Measurements from ENCODE around the gene RIBC2. TPM values are rescaled to one million over a fixed set of nuclear protein-coding genes. Genes with fewer than 3 reads are reported as not detected.

The RIBC2 gene
- polyA plus RNA-seq, 1 donor = 4.7 TPM

DNA sequence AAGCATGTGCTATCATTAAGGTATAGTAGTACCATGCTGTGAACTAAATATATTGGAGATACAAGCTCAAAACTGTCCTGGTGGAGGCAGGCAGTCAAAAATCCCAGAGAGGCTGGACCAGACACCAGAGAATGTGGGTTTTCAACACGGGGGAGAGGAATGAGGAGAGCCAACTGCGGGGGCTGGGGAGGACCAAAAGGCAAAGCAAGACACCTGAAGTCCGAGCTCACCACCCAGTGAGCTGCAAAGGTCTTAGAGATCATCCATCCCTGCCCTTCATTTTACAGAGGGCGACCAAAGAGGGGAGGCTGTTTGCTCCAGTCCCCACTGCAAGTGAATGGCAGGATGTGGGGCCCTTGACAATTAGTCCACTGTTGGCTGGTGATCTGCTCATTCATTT is 10.0 kb downstream of the RIBC2 start:
- no peak for DNase-seq
- H3K27ac ChIP-seq (ENCODE audit: low read length) = no peak overlapping the region
- no peaks in the 10 kb centered on the region for H3K27me3 ChIP-seq (ENCODE audit: control insufficient read depth, insufficient read depth, low read length)
- H3K4me3 ChIP-seq (ENCODE audit: low read length) = no peak overlapping the region
- peaks cover 4% of the 10 kb centered on the region for H3K9me3 ChIP-seq (ENCODE audit: control insufficient read depth, low read depth, low read length)
- no CpG with 5 or more reads among the region's 4 CpGs for WGBS (ENCODE audit: insufficient coverage, low lambda C conversion rate)
- no peaks in the 10 kb centered on the region for H3K36me3 ChIP-seq (ENCODE audit: control insufficient read depth, insufficient read depth, low read length)
- H3K4me1 ChIP-seq (ENCODE audit: control insufficient read depth, insufficient read depth, low read length) = no peaks in the 10 kb centered on the region

DNA sequence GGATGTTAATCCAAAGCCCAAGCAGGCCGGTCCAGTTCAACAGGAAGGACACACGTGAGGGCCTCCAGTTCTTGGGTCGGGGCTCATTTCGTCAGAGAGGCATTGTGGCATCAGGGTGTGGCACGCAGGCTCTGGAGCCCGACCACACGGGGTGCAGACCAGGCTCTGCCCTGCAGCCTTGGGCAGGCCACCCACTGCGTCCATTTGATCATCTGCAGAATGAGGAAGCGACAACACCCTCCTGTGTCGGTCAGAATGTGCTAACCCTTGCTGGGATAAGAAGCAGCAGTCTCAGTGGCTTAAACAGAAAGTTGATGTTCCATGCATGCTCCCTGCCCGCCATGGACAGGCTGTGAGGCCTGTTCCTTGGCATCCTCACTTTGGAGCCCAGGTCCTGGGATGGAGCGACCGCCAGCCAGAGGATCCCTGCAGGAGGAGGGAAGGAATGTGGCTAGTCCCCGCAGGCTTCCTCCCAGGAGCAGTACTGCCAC is 10.8 kb downstream of the RIBC2 start:
- Histone ChIP-seq H3K27me3 (ENCODE audit: control insufficient read depth, insufficient read depth, low read length) (no peaks in the 10 kb centered on the region), H3K4me3 (ENCODE audit: low read length) (no peak overlapping the region), H3K27ac (ENCODE audit: low read length) (no peak overlapping the region), H3K9me3 (ENCODE audit: control insufficient read depth, low read depth, low read length) (peaks cover 4% of the 10 kb centered on the region), H3K36me3 (ENCODE audit: control insufficient read depth, insufficient read depth, low read length) (no peaks in the 10 kb centered on the region), H3K4me1 (ENCODE audit: control insufficient read depth, insufficient read depth, low read length) (no peaks in the 10 kb centered on the region)
- no CpG with 5 or more reads among the region's 14 CpGs for WGBS (ENCODE audit: insufficient coverage, low lambda C conversion rate)
- DNase-seq = no peak

DNA sequence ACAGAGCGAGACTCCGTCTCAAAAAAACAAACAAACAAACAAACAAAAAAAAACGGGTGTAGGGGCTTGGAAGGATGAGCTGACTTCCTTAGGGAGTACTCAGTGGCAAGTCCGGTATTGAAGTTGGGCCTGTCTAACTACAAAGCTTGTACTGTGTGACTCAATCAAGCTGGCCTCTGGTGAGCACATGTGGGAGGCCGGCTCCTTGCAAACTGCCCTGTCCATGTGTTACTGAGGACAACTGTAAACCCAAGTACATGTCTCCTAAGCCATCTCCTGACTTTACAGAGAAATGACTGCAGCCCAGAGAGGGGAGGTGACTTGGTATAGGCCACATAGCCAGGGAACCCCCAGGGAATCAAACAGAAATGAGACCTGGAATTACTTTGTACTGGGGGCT is 11.6 kb downstream of the RIBC2 start:
- H3K27ac ChIP-seq (ENCODE audit: low read length) = no peak overlapping the region
- H3K36me3 ChIP-seq (ENCODE audit: control insufficient read depth, insufficient read depth, low read length) = no peaks in the 10 kb centered on the region
- no peaks in the 10 kb centered on the region for H3K4me1 ChIP-seq (ENCODE audit: control insufficient read depth, insufficient read depth, low read length)
- H3K9me3 ChIP-seq (ENCODE audit: control insufficient read depth, low read depth, low read length) = peaks cover 4% of the 10 kb centered on the region
- no peaks in the 10 kb centered on the region for H3K27me3 ChIP-seq (ENCODE audit: control insufficient read depth, insufficient read depth, low read length)
- WGBS (ENCODE audit: insufficient coverage, low lambda C conversion rate) = 95% methylated on average over 3 of the region's 5 CpGs
- DNase-seq = no peak
- no peak overlapping the region for H3K4me3 ChIP-seq (ENCODE audit: low read length)

- H3K4me1 ChIP-seq (ENCODE audit: control insufficient read depth, insufficient read depth, low read length) = no peaks in the 10 kb centered on the region
- peaks cover 4% of the 10 kb centered on the region for H3K9me3 ChIP-seq (ENCODE audit: control insufficient read depth, low read depth, low read length)
- no peak overlapping the region for H3K4me3 ChIP-seq (ENCODE audit: low read length)
- no peaks in the 10 kb centered on the region for H3K27me3 ChIP-seq (ENCODE audit: control insufficient read depth, insufficient read depth, low read length)
- DNase-seq = no peak
- no peak overlapping the region for H3K27ac ChIP-seq (ENCODE audit: low read length)
- no peaks in the 10 kb centered on the region for H3K36me3 ChIP-seq (ENCODE audit: control insufficient read depth, insufficient read depth, low read length)
- no CpG with 5 or more reads among the region's 23 CpGs for WGBS (ENCODE audit: insufficient coverage, low lambda C conversion rate)
These were observed 12.2 kb downstream of the RIBC2 start for GRCh38 chr22:45425531-45426265.

DNA sequence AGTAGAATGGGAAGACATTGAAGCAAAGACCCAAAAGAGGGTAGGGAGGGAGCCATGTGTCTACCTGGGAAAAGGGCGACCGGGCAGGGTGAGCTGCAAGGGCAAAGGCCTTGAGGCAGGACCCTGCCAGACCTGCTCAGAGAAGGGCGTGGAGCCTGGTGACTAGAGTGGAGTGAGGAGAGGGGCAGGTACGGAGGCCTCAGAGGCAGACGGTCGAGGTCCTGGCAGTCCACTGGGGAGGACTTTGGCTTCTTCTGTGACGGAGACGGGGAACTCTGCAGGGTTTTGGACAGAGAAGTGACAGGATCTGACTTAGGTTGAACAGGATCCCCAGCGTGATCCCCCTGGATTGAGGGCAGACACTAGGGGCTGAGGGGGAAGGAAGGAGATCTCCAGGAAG is 12.9 kb downstream of the RIBC2 start:
- Histone ChIP-seq H3K4me3 (ENCODE audit: low read length) (no peak overlapping the region), H3K36me3 (ENCODE audit: control insufficient read depth, insufficient read depth, low read length) (no peaks in the 10 kb centered on the region), H3K9me3 (ENCODE audit: control insufficient read depth, low read depth, low read length) (peaks cover 4% of the 10 kb centered on the region), H3K4me1 (ENCODE audit: control insufficient read depth, insufficient read depth, low read length) (no peaks in the 10 kb centered on the region), H3K27ac (ENCODE audit: low read length) (no peak overlapping the region), H3K27me3 (ENCODE audit: control insufficient read depth, insufficient read depth, low read length) (no peaks in the 10 kb centered on the region)
- WGBS (ENCODE audit: insufficient coverage, low lambda C conversion rate) = no CpG with 5 or more reads among the region's 9 CpGs
- no peak for DNase-seq

GRCh38 chr22:45427114-45427513 is 13.6 kb downstream of the RIBC2 start:
- Histone ChIP-seq H3K4me1 (ENCODE audit: control insufficient read depth, insufficient read depth, low read length) (no peaks in the 10 kb centered on the region), H3K27ac (ENCODE audit: low read length) (no peak overlapping the region), H3K36me3 (ENCODE audit: control insufficient read depth, insufficient read depth, low read length) (no peaks in the 10 kb centered on the region), H3K4me3 (ENCODE audit: low read length) (no peak overlapping the region), H3K9me3 (ENCODE audit: control insufficient read depth, low read depth, low read length) (peaks cover 4% of the 10 kb centered on the region), H3K27me3 (ENCODE audit: control insufficient read depth, insufficient read depth, low read length) (no peaks in the 10 kb centered on the region)
- WGBS (ENCODE audit: insufficient coverage, low lambda C conversion rate) = no CpG with 5 or more reads among the region's 2 CpGs
- no peak for DNase-seq

DNA sequence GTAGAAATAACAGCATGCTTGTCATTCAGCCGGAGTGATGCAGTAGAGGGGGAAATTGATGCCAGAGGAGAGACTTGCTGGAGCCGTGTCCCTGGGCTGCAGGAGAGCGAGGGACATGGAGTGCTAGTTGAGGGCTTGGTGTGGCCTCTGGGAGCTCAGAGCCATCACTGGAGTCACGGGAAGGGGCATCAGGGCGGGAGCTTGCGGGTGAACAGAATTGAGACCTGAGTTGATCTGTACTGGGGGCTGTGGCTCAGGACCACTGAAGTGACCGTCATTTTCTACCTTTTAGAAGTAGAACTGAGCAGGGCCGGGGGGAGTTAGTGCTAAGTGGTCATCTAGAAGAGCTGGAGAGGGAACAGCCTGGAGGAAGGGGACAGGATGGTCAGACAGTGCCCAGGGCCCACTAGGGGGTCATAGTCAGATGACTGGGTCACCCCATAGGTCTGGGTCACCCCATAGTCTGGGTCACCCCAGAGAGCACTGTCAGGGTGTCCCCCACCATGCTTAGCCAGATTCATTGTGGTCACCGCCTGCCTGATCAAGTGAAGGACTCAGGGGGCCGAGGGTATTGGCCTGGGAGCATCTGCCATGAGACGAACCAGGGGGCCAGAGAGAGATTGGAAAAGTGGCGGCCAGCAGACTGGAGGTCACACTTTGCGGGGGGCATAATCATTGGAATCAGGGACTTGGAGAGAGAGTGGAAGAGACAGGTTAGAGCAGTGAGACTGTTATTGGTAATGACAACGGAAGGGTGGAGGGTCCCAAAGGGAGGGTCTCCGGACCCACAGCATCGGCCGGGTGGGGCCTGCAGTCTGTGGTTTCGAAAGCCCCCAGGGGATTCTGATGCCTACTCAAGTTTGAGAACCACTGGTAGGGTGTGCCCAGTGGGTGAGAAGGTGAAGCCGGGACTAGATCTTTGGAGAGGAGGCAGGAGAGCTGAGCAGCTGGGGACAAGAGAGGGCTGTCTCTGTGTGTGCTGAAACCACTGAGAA is 15.2 kb downstream of the RIBC2 start:
- Histone ChIP-seq H3K27ac (ENCODE audit: low read length) (no peak overlapping the region), H3K27me3 (ENCODE audit: control insufficient read depth, insufficient read depth, low read length) (no peaks in the 10 kb centered on the region), H3K4me1 (ENCODE audit: control insufficient read depth, insufficient read depth, low read length) (no peaks in the 10 kb centered on the region), H3K9me3 (ENCODE audit: control insufficient read depth, low read depth, low read length) (peaks cover 4% of the 10 kb centered on the region), H3K4me3 (ENCODE audit: low read length) (no peak overlapping the region), H3K36me3 (ENCODE audit: control insufficient read depth, insufficient read depth, low read length) (no peaks in the 10 kb centered on the region)
- no CpG with 5 or more reads among the region's 19 CpGs for WGBS (ENCODE audit: insufficient coverage, low lambda C conversion rate)
- DNase-seq = no peak

DNA sequence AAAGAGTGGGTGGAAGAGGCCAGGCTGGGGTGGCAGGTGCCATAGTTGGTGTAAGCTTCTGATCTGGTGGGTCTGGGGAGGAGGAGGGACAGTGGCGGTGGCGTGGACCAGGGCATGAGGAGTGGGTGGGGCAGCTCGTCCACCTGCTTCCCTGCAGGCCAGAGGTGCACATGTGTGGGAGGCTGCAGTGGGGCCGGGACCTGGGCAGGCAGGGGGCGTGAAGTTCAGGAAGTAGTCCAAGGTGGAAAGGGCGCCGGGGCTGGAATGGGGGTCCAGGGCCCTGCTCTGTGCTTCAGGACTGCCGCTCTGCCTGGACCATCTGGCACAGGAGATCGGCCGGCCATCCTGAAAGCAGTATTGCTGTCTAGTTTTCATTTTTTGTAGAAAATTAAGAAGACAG is 15.9 kb downstream of the RIBC2 start:
- H3K4me3 ChIP-seq (ENCODE audit: low read length) = no peak overlapping the region
- no CpG with 5 or more reads among the region's 10 CpGs for WGBS (ENCODE audit: insufficient coverage, low lambda C conversion rate)
- peaks cover 4% of the 10 kb centered on the region for H3K9me3 ChIP-seq (ENCODE audit: control insufficient read depth, low read depth, low read length)
- no peaks in the 10 kb centered on the region for H3K27me3 ChIP-seq (ENCODE audit: control insufficient read depth, insufficient read depth, low read length)
- DNase-seq = no peak
- H3K27ac ChIP-seq (ENCODE audit: low read length) = no peak overlapping the region
- H3K36me3 ChIP-seq (ENCODE audit: control insufficient read depth, insufficient read depth, low read length) = no peaks in the 10 kb centered on the region
- no peaks in the 10 kb centered on the region for H3K4me1 ChIP-seq (ENCODE audit: control insufficient read depth, insufficient read depth, low read length)

- Histone ChIP-seq H3K36me3 (ENCODE audit: control insufficient read depth, insufficient read depth, low read length) (no peaks in the 10 kb centered on the region), H3K27ac (ENCODE audit: low read length) (no peak overlapping the region), H3K4me1 (ENCODE audit: control insufficient read depth, insufficient read depth, low read length) (peaks cover 5% of the 10 kb centered on the region), H3K4me3 (ENCODE audit: low read length) (no peak overlapping the region), H3K27me3 (ENCODE audit: control insufficient read depth, insufficient read depth, low read length) (no peaks in the 10 kb centered on the region), H3K9me3 (ENCODE audit: control insufficient read depth, low read depth, low read length) (peaks cover 4% of the 10 kb centered on the region)
- no peak for DNase-seq
- no CpG with 5 or more reads among the region's 18 CpGs for WGBS (ENCODE audit: insufficient coverage, low lambda C conversion rate)
These were observed 16.7 kb downstream of the RIBC2 start for GRCh38 chr22:45429981-45430775.

DNA sequence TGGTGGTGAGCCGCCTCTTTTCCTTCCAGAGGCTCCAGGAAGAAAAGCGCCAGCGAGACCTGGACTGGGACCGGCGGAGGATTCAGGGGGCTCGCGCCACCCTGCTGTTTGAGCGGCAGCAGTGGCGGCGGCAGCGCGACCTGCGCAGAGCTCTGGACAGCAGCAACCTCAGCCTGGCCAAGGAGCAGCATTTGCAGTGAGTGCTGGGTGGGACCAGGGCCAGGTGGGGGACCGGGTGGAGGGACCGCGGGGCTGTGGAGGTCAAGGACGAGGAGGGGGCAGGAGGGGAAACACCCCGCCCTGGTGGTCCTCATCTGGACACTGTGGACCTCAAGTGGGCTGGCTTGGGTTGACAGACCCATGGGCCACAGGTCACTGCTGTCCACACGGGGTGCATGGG is 17.4 kb downstream of the RIBC2 start:
- WGBS (ENCODE audit: insufficient coverage, low lambda C conversion rate) = no CpG with 5 or more reads among the region's 19 CpGs
- peaks cover 4% of the 10 kb centered on the region for H3K9me3 ChIP-seq (ENCODE audit: control insufficient read depth, low read depth, low read length)
- no peak for DNase-seq

More for the DNA sequence above, 17.4 kb downstream of the RIBC2 start:
- H3K27ac ChIP-seq (ENCODE audit: low read length) = no peak overlapping the region
- peaks cover 9% of the 10 kb centered on the region for H3K4me1 ChIP-seq (ENCODE audit: control insufficient read depth, insufficient read depth, low read length)
- no peaks in the 10 kb centered on the region for H3K36me3 ChIP-seq (ENCODE audit: control insufficient read depth, insufficient read depth, low read length)
- no peak overlapping the region for H3K4me3 ChIP-seq (ENCODE audit: low read length)
- H3K27me3 ChIP-seq (ENCODE audit: control insufficient read depth, insufficient read depth, low read length) = no peaks in the 10 kb centered on the region

All from large intestine (tissue), 3 donors.